ENCODE measurements around the gene LRRC8D. TPM values are rescaled to one million over a fixed set of nuclear protein-coding genes. Genes with fewer than 3 reads are reported as not detected.
"Not testable (repeated sequence)": the region's sequence is repeated elsewhere in the genome, so short reads cannot be mapped to it uniquely, and the experiment has no call there.

Gene LRRC8D
- total RNA-seq, 2 donors from 2014 or later = 23.8 to 33.8 TPM

GRCh38 chr1:89922911-89923310 lies 102.1 kb downstream of the LRRC8D start:
- peaks cover 16% of the 10 kb centered on the region for H3K9me3 ChIP-seq (ENCODE audit: control insufficient read depth, low read length)
- no peak for TF ChIP-seq CTCF (conservative IDR thresholded peaks at IDR 0.05)
- 67% methylated on average over 1 of the region's 2 CpGs; no CpG with 5 or more reads in 1 of the 2 experiments for WGBS, 2 experiments (ENCODE audit: insufficient coverage in 1 of 2, insufficient read length in 1 of 2)
- no peaks in the 10 kb centered on the region for H3K27me3 Mint-ChIP-seq (ENCODE audit: insufficient read depth)
- peak overlapping the region; percentile 36 for H3K4me3 ChIP-seq (ENCODE audit: low read length)
- DNase-seq = no peak
- no peak overlapping the region for H3K9ac ChIP-seq (ENCODE audit: extremely low read depth, low read length, poor library complexity, severe bottlenecking)
- H3K36me3 Mint-ChIP-seq (ENCODE audit: low read depth) = peaks cover 27% of the 10 kb centered on the region
- peaks cover 24% of the 10 kb centered on the region for H3K4me1 Mint-ChIP-seq
- no peak overlapping the region for H3K27ac ChIP-seq (ENCODE audit: low read depth, low read length)
- H3K9me3 Mint-ChIP-seq = peaks cover 19% of the 10 kb centered on the region
- H3K27ac Mint-ChIP-seq = no peak overlapping the region
- H3K4me3 Mint-ChIP-seq = no peak overlapping the region
- H3K4me1 ChIP-seq (ENCODE audit: control insufficient read depth, insufficient read depth, low read length) = peaks cover 11% of the 10 kb centered on the region
- H3K27me3 ChIP-seq (ENCODE audit: control insufficient read depth, insufficient read depth, low read length, poor library complexity, severe bottlenecking) = no peaks in the 10 kb centered on the region
- H3K36me3 ChIP-seq (ENCODE audit: control insufficient read depth, insufficient read depth, low read length) = peaks cover 13% of the 10 kb centered on the region

- H3K4me3 ChIP-seq (ENCODE audit: low read length) = peak overlapping the region; percentile 36
- peaks cover 18% of the 10 kb centered on the region for H3K4me1 Mint-ChIP-seq
- peaks cover 13% of the 10 kb centered on the region for H3K36me3 ChIP-seq (ENCODE audit: control insufficient read depth, insufficient read depth, low read length)
- H3K4me1 ChIP-seq (ENCODE audit: control insufficient read depth, insufficient read depth, low read length) = peaks cover 10% of the 10 kb centered on the region
- no peaks in the 10 kb centered on the region for H3K27me3 ChIP-seq (ENCODE audit: control insufficient read depth, insufficient read depth, low read length, poor library complexity, severe bottlenecking)
- DNase-seq = no peak
- 95 to 100% methylated on average over 1 to 3 of the region's 3 CpGs for WGBS, 2 experiments (ENCODE audit: insufficient coverage in 1 of 2, insufficient read length in 1 of 2)
- no peak for TF ChIP-seq CTCF (conservative IDR thresholded peaks at IDR 0.05)
- no peaks in the 10 kb centered on the region for H3K27me3 Mint-ChIP-seq (ENCODE audit: insufficient read depth)
- no peak overlapping the region for H3K27ac Mint-ChIP-seq
- peaks cover 27% of the 10 kb centered on the region for H3K36me3 Mint-ChIP-seq (ENCODE audit: low read depth)
- no peak overlapping the region for H3K27ac ChIP-seq (ENCODE audit: low read depth, low read length)
- H3K9ac ChIP-seq (ENCODE audit: extremely low read depth, low read length, poor library complexity, severe bottlenecking) = no peak overlapping the region
- peaks cover 19% of the 10 kb centered on the region for H3K9me3 Mint-ChIP-seq
- H3K4me3 Mint-ChIP-seq = no peak overlapping the region
- H3K9me3 ChIP-seq (ENCODE audit: control insufficient read depth, low read length) = peaks cover 16% of the 10 kb centered on the region
These were observed 102.7 kb downstream of the LRRC8D start for GRCh38 chr1:89923517-89923916.

DNA sequence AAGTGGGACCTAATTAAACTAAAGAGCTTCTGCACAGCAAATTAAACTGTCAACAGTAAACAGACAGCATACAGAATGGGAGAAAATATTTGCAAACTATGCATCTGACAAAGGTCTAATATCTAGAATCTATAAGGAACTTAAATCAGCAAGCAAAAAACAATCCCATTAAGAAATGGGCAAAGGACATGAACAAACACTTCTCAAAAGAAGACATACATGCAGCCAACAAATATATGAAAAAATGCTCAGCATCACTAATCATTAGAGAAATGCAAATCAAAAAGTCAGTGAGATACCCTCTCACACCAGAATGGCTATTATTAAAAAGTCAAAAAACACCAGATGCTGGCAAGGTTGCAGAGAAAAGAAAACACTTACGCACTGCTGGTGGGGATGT lies 103.2 kb downstream of the LRRC8D start:
- H3K4me1 ChIP-seq (ENCODE audit: control insufficient read depth, insufficient read depth, low read length); H3K27me3 Mint-ChIP-seq (ENCODE audit: insufficient read depth); DNase-seq; H3K9ac ChIP-seq (ENCODE audit: extremely low read depth, low read length, poor library complexity, severe bottlenecking); H3K27ac Mint-ChIP-seq; H3K27ac ChIP-seq (ENCODE audit: low read depth, low read length); H3K27me3 ChIP-seq (ENCODE audit: control insufficient read depth, insufficient read depth, low read length, poor library complexity, severe bottlenecking); H3K4me3 Mint-ChIP-seq: not testable (repeated sequence)
- peak overlapping the region; percentile 36 for H3K4me3 ChIP-seq (ENCODE audit: low read length)
- H3K9me3 ChIP-seq (ENCODE audit: control insufficient read depth, low read length) = peaks cover 16% of the 10 kb centered on the region
- peaks cover 27% of the 10 kb centered on the region for H3K36me3 Mint-ChIP-seq (ENCODE audit: low read depth)
- peaks cover 19% of the 10 kb centered on the region for H3K9me3 Mint-ChIP-seq
- H3K4me1 Mint-ChIP-seq = peaks cover 17% of the 10 kb centered on the region
- 88 to 100% methylated on average over 1 of the region's 1 CpG for WGBS, 2 experiments (ENCODE audit: insufficient coverage in 1 of 2, insufficient read length in 1 of 2)
- H3K36me3 ChIP-seq (ENCODE audit: control insufficient read depth, insufficient read depth, low read length) = peaks cover 13% of the 10 kb centered on the region

GRCh38 chr1:89927049-89927448 lies 106.2 kb downstream of the LRRC8D start:
- no peak for TF ChIP-seq CTCF (conservative IDR thresholded peaks at IDR 0.05)

More at GRCh38 chr1:89927049-89927448, 106.2 kb downstream of the LRRC8D start:
- Mint-ChIP-seq H3K36me3 (ENCODE audit: low read depth) (peaks cover 28% of the 10 kb centered on the region), H3K4me3 (no peak overlapping the region), H3K4me1 (peaks cover 14% of the 10 kb centered on the region), H3K27me3 (ENCODE audit: insufficient read depth) (no peaks in the 10 kb centered on the region), H3K27ac (no peak overlapping the region), H3K9me3 (peaks cover 17% of the 10 kb centered on the region)
- no peak overlapping the region for H3K4me3 ChIP-seq (ENCODE audit: low read length)
- H3K4me1 ChIP-seq (ENCODE audit: control insufficient read depth, insufficient read depth, low read length) = no peaks in the 10 kb centered on the region
- WGBS, 2 experiments (ENCODE audit: insufficient coverage in 1 of 2, insufficient read length in 1 of 2) = 96 to 100% methylated on average over 5 of the region's 5 CpGs
- H3K36me3 ChIP-seq (ENCODE audit: control insufficient read depth, insufficient read depth, low read length) = peaks cover 13% of the 10 kb centered on the region
- H3K27ac ChIP-seq (ENCODE audit: low read depth, low read length) = no peak overlapping the region
- no peak overlapping the region for H3K9ac ChIP-seq (ENCODE audit: extremely low read depth, low read length, poor library complexity, severe bottlenecking)
- DNase-seq = no peak
- no peaks in the 10 kb centered on the region for H3K27me3 ChIP-seq (ENCODE audit: control insufficient read depth, insufficient read depth, low read length, poor library complexity, severe bottlenecking)
- H3K9me3 ChIP-seq (ENCODE audit: control insufficient read depth, low read length) = peaks cover 16% of the 10 kb centered on the region
